H1 (cell line): ENCODE measurements around the gene TMED9.

ENCODE experiments used
- EZH2 ChIP-seq: fragments of 200-600 bp; sonication (generic); IDR thresholded peaks from 2 replicates; pipeline ENCODE4 v1.7.1; 2012; ENCODE audit warnings: low read depth, mild to moderate bottlenecking, moderate library complexity, low read length, inconsistent platforms; ENCODE audit not compliant: severe bottlenecking
- SP2 ChIP-seq: IDR thresholded peaks from 2 replicates; pipeline ENCODE4 v1.6.1; 2012; ENCODE audit warnings: mild to moderate bottlenecking, low read length, inconsistent platforms
- TF ChIP-seq, protein P1 (sequence below): IDR thresholded peaks from 2 replicates; pipeline ENCODE4 v1.6.1; 2012; ENCODE audit warnings: inconsistent platforms

- TF ChIP-seq EZH2 (no peak), SP2 (no peak)
- TF ChIP-seq, protein P1, sequence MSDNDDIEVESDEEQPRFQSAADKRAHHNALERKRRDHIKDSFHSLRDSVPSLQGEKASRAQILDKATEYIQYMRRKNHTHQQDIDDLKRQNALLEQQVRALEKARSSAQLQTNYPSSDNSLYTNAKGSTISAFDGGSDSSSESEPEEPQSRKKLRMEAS, result no peak
Observed at GRCh38 chr5:177548495-177548894, 43.5 kb upstream of the TMED9 start.
